ENCODE data around the gene SLC4A11. TPM values are rescaled to one million over a fixed set of nuclear protein-coding genes. Genes with fewer than 3 reads are reported as not detected.
A peak's percentile ranks its signal among the peaks of the same experiment; 100 is the strongest.

SLC4A11 gene
- polyA plus RNA-seq, 1 of the 3 experiments (the other 2 are of a cell fraction) = 2.7 TPM

DNA sequence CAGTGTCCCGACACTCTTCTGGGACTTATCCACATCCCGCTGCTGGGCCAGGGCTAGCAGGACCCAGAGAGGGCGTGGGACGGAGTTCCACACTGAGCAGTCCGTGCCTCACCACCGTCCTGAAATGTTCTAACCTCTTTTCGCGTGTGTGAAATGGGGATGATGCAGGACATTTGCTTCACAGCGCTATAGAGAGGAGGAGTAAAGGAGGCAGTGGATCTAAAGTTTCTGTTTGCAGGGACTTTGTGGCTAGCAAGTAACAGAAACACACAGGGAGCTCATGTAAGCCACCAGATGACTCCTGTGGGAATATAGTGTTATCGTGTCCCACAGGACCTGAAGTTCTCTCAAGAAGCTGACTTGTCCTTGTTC, 29.1 kb downstream of the SLC4A11 start (continued):
- no peak for TF ChIP-seq CHD2 (IDR thresholded peaks at IDR 0.05; ENCODE audit: low read length, partially characterized antibody)
- TF ChIP-seq, protein P1, sequence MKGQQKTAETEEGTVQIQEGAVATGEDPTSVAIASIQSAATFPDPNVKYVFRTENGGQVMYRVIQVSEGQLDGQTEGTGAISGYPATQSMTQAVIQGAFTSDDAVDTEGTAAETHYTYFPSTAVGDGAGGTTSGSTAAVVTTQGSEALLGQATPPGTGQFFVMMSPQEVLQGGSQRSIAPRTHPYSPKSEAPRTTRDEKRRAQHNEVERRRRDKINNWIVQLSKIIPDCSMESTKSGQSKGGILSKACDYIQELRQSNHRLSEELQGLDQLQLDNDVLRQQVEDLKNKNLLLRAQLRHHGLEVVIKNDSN (IDR thresholded peaks at IDR 0.05; ENCODE audit: borderline replicate concordance, low read depth) = no peak
- TF ChIP-seq TAF1 (IDR thresholded peaks at IDR 0.05; ENCODE audit: borderline replicate concordance, low read depth, low read length) = no peak
- no peak for TF ChIP-seq FOSL2 (IDR thresholded peaks at IDR 0.05; ENCODE audit: borderline replicate concordance, low read depth)
- TF ChIP-seq, protein P2, sequence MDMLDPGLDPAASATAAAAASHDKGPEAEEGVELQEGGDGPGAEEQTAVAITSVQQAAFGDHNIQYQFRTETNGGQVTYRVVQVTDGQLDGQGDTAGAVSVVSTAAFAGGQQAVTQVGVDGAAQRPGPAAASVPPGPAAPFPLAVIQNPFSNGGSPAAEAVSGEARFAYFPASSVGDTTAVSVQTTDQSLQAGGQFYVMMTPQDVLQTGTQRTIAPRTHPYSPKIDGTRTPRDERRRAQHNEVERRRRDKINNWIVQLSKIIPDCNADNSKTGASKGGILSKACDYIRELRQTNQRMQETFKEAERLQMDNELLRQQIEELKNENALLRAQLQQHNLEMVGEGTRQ (IDR thresholded peaks at IDR 0.05; ENCODE audit: borderline replicate concordance, low read depth, low read length) = no peak
- TF ChIP-seq RXRA (IDR thresholded peaks at IDR 0.05; ENCODE audit: borderline replicate concordance, low read depth) = no peak
- no peak for TF ChIP-seq YY1 (IDR thresholded peaks at IDR 0.05; ENCODE audit: low read depth)
- TF ChIP-seq, protein P3, sequence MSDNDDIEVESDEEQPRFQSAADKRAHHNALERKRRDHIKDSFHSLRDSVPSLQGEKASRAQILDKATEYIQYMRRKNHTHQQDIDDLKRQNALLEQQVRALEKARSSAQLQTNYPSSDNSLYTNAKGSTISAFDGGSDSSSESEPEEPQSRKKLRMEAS (IDR thresholded peaks at IDR 0.05; ENCODE audit: low read depth) = no peak

DNA sequence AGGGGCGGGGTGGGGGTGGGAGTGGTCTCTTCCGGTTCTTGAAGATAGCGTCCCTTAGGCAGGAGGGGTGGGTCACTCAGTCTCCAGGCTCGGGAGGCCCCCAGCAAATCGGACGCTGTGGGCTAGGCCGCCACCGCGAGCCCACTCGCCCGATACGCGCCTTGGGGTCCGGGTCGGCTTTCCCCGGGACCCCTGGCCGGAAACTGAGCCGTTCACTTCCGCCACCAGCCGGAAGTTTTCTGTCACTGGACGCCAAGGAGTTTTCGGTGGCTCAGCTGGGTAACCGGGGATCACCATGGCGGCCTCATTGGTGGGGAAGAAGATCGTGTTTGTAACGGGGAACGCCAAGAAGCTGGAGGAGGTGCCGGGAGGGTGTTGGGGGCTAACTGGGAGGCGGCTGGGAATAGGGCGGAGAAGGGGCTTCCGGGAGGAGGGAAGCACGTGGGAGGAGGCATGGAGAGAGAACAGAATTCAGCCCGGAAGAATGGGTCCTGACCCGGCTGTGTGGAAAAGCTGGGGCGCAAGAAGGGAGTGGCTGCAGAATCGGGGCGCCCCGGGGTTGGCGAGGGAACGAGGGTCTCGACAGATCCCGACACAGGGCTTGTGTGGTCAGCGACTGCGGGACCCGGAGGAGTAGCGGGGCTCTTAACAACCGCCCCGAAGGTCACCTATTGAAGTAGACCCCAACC, 29.6 kb downstream of the SLC4A11 start, which contains the start of gene ITPA:
TSS of gene ITPA (plus strand) at position 242 of the 689 bp plus-strand sequence. CDS start at position 296, 54 bp downstream.
- Histone ChIP-seq H2AFZ (ENCODE audit: low read depth) (peak within 1 kb of the TSS; percentile 97), H3F3A (replicated peaks; ENCODE audit: insufficient read depth) (no peaks in the 10 kb centered on the region), H3K27me3 (ENCODE audit: insufficient read depth) (no peaks in the 10 kb centered on the region), H3K4me2 (peak within 1 kb of the TSS; percentile 94), H3K9ac (peak within 1 kb of the TSS; percentile 81), H4K20me1 (ENCODE audit: insufficient read depth) (no peaks in the 10 kb centered on the region), H3K9me2 (no peaks in the 10 kb centered on the region), H3K4me3 (ENCODE audit: low read depth in 2 of 2, low read length in 1 of 2) (peak within 1 kb of the TSS; percentile 71 to 92), H3K4me1 (ENCODE audit: control insufficient read depth in 1 of 2, insufficient read depth in 2 of 2, low read depth in 1 of 2, low read length in 1 of 2) (peaks cover 7 to 12% of the 10 kb centered on the region in 2 experiments; a peak in 1 of 4 replicates), H3K27ac (ENCODE audit: low read depth in 2 of 2, low read length in 1 of 2) (peak within 1 kb of the TSS; percentile 51 to 65), H3K79me2 (ENCODE audit: insufficient read depth) (peaks cover 60% of the 10 kb centered on the region), H3K36me3 (replicated peaks in 1 of 2; ENCODE audit: control insufficient read depth in 1 of 2, insufficient read depth in 2 of 2, low read length in 1 of 2) (peaks cover 6 to 8% of the 10 kb centered on the region in 2 experiments), H3K9me3 (no peaks in the 10 kb centered on the region)
- POLR2A ChIA-PET = interaction anchor here (1.5 kb wide), 1 partner anchor 72 kb away, joined by 3 read pairs; no protein-coding TSS in a partner anchor
- DNase-seq = peak; percentile 89
- TF ChIP-seq, protein P4, sequence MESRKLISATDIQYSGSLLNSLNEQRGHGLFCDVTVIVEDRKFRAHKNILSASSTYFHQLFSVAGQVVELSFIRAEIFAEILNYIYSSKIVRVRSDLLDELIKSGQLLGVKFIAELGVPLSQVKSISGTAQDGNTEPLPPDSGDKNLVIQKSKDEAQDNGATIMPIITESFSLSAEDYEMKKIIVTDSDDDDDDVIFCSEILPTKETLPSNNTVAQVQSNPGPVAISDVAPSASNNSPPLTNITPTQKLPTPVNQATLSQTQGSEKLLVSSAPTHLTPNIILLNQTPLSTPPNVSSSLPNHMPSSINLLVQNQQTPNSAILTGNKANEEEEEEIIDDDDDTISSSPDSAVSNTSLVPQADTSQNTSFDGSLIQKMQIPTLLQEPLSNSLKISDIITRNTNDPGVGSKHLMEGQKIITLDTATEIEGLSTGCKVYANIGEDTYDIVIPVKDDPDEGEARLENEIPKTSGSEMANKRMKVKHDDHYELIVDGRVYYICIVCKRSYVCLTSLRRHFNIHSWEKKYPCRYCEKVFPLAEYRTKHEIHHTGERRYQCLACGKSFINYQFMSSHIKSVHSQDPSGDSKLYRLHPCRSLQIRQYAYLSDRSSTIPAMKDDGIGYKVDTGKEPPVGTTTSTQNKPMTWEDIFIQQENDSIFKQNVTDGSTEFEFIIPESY (IDR thresholded peaks at IDR 0.05; ENCODE audit: borderline replicate concordance, low read depth) = no peak
- TF ChIP-seq, protein P5, sequence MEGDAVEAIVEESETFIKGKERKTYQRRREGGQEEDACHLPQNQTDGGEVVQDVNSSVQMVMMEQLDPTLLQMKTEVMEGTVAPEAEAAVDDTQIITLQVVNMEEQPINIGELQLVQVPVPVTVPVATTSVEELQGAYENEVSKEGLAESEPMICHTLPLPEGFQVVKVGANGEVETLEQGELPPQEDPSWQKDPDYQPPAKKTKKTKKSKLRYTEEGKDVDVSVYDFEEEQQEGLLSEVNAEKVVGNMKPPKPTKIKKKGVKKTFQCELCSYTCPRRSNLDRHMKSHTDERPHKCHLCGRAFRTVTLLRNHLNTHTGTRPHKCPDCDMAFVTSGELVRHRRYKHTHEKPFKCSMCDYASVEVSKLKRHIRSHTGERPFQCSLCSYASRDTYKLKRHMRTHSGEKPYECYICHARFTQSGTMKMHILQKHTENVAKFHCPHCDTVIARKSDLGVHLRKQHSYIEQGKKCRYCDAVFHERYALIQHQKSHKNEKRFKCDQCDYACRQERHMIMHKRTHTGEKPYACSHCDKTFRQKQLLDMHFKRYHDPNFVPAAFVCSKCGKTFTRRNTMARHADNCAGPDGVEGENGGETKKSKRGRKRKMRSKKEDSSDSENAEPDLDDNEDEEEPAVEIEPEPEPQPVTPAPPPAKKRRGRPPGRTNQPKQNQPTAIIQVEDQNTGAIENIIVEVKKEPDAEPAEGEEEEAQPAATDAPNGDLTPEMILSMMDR (IDR thresholded peaks at IDR 0.05) = no peak
- TF ChIP-seq, protein P1 (IDR thresholded peaks at IDR 0.05; ENCODE audit: borderline replicate concordance, low read depth) = 0 out of 2 replicates have a peak, but pooled peaks have one; percentile 36
- TF ChIP-seq TAF1 (IDR thresholded peaks at IDR 0.05; ENCODE audit: borderline replicate concordance, low read depth, low read length) = peak; percentile 65
- TF ChIP-seq SIN3A (IDR thresholded peaks at IDR 0.05; ENCODE audit: borderline replicate concordance, low read depth, low read length) = peak; percentile 86; the same call in 1 of the 2 replicates
- TF ChIP-seq, protein P3 (IDR thresholded peaks at IDR 0.05; ENCODE audit: low read depth) = peak; percentile 98
- TF ChIP-seq ELF1 (IDR thresholded peaks at IDR 0.05) = peak; percentile 70
- peak; percentile 73 for TF ChIP-seq YY1 (IDR thresholded peaks at IDR 0.05; ENCODE audit: low read depth)
- peak; percentile 69 for TF ChIP-seq POLR2AphosphoS5 (IDR thresholded peaks at IDR 0.05; ENCODE audit: low read depth, low read length)
- no peak for TF ChIP-seq FOXJ3 (CRISPR knock-in tag; IDR thresholded peaks at IDR 0.05)
- no peak for TF ChIP-seq TEAD4 (IDR thresholded peaks at IDR 0.05; ENCODE audit: borderline replicate concordance, insufficient read depth)
- peak; percentile 94 for TF ChIP-seq GABPA (IDR thresholded peaks at IDR 0.05; ENCODE audit: low read depth)
- no peak for TF ChIP-seq EP300 (IDR thresholded peaks at IDR 0.05; ENCODE audit: borderline replicate concordance in 1 of 2, low read depth in 1 of 2, low read length in 1 of 2)
- TF ChIP-seq FOSL2 (IDR thresholded peaks at IDR 0.05; ENCODE audit: borderline replicate concordance, low read depth) = no peak
- TF ChIP-seq NRF1 (IDR thresholded peaks at IDR 0.05; ENCODE audit: low read depth, low read length) = no peak
- no peak for TF ChIP-seq JUND (IDR thresholded peaks at IDR 0.05)
- TF ChIP-seq MXI1 (IDR thresholded peaks at IDR 0.05; ENCODE audit: low read depth, low read length) = peak; percentile 98
- TF ChIP-seq, protein P6, sequence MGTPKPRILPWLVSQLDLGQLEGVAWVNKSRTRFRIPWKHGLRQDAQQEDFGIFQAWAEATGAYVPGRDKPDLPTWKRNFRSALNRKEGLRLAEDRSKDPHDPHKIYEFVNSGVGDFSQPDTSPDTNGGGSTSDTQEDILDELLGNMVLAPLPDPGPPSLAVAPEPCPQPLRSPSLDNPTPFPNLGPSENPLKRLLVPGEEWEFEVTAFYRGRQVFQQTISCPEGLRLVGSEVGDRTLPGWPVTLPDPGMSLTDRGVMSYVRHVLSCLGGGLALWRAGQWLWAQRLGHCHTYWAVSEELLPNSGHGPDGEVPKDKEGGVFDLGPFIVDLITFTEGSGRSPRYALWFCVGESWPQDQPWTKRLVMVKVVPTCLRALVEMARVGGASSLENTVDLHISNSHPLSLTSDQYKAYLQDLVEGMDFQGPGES (IDR thresholded peaks at IDR 0.05; ENCODE audit: low read depth, low read length) = no peak
- WGBS (ENCODE audit: low lambda C conversion rate) = 1% methylated on average over 30 of the region's 48 CpGs
- CTCF ChIA-PET = interaction anchor here (2.1 to 3.7 kb wide), 2 partner anchors 9 to 107 kb away, joined by 8 to 27 read pairs; no protein-coding TSS in a partner anchor
